Ammon's horn (tissue), 1 donor: ENCODE data around the gene GALK1.
"Not testable (repeated sequence)": the region's sequence is repeated elsewhere in the genome, so short reads cannot be mapped to it uniquely, and the experiment has no call there.

ENCODE experiments used
- DNase-seq: peaks from one replicate; pipeline ENCODE4 v3.0.0-alpha.2; 2016; ENCODE audit warnings: low spot score

Gene GALK1

GRCh38 chr17:75763613-75764416 lies 1.2 kb downstream of the GALK1 start:
- no peak for DNase-seq

- DNase-seq: no peak
Observed at GRCh38 chr17:75763269-75763607, 1.8 kb downstream of the GALK1 start.

- no peak for DNase-seq
Observed at GRCh38 chr17:75762513-75763268, 2.3 kb downstream of the GALK1 start.

GRCh38 chr17:75759978-75760640 lies 4.9 kb downstream of the GALK1 start:
- DNase-seq: not testable (repeated sequence)

- DNase-seq: no peak
Observed at GRCh38 chr17:75759457-75759856, 5.5 kb downstream of the GALK1 start.

- no peak for DNase-seq
Observed at GRCh38 chr17:75758131-75758905, 6.7 kb downstream of the GALK1 start.

GRCh38 chr17:75757086-75757681 lies 7.8 kb downstream of the GALK1 start:
- no peak for DNase-seq

- DNase-seq: no peak
Observed at GRCh38 chr17:75756451-75757085, 8.4 kb downstream of the GALK1 start.

GRCh38 chr17:75755990-75756389 lies 9.0 kb downstream of the GALK1 start:
- DNase-seq: no peak

- DNase-seq: no peak
Observed at GRCh38 chr17:75755205-75755901, 9.6 kb downstream of the GALK1 start.

GRCh38 chr17:75754378-75755204 lies 10.4 kb downstream of the GALK1 start:
- DNase-seq: no peak

GRCh38 chr17:75753514-75754377 lies 11.2 kb downstream of the GALK1 start:
- DNase-seq: peak; percentile 81

- no peak for DNase-seq
Observed at GRCh38 chr17:75752802-75753513, 12.0 kb downstream of the GALK1 start.

- DNase-seq: no peak
Observed at GRCh38 chr17:75752405-75752709, 12.6 kb downstream of the GALK1 start.

GRCh38 chr17:75751676-75752404 lies 13.2 kb downstream of the GALK1 start:
- no peak for DNase-seq

- DNase-seq: no peak
Observed at GRCh38 chr17:75750661-75751423, 14.2 kb downstream of the GALK1 start.
